Natural killer cell (primary cell): Measurements from ENCODE around the gene COL5A1. TPM values are rescaled to one million over a fixed set of nuclear protein-coding genes. Genes with fewer than 3 reads are reported as not detected.

Experiments
- ATAC-seq, 3 donors: fragments of 150-1000 bp in 2 of 3; fragments of 200-7000 bp in 1 of 3; cut with Tn5 transposase; 1 replicate in 1 of 3; 2 replicates in 2 of 3; pipeline ENCODE4 v1.10.0; 2021; ENCODE audit warnings: mild to moderate bottlenecking in 2 of 3, moderate library complexity in 2 of 3
- DNase-seq, 2 donors: peaks; one replicate each; pipeline versions ENCODE4 v3.0.0 to v3.0.0-alpha.2; 2013 to 2021; ENCODE audit warnings: mixed read lengths in 1 of 2
- H3K27ac ChIP-seq: one replicate; pipeline ENCODE4 v1.5.1; 2013; ENCODE audit warnings: mild to moderate bottlenecking, low read length
- H3K27me3 ChIP-seq: one replicate; pipeline ENCODE4 v1.6.1; 2013; ENCODE audit warnings: low read length; ENCODE audit not compliant: control insufficient read depth, insufficient read depth
- H3K36me3 ChIP-seq: one replicate; pipeline ENCODE4 v1.6.1; 2013; ENCODE audit warnings: low read length; ENCODE audit not compliant: control insufficient read depth, insufficient read depth
- H3K4me1 ChIP-seq: one replicate; pipeline ENCODE4 v1.6.1; 2013; ENCODE audit warnings: low read length; ENCODE audit not compliant: control insufficient read depth, insufficient read depth
- H3K4me3 ChIP-seq: one replicate; pipeline ENCODE4 v1.5.1; 2013; ENCODE audit warnings: low read length
- H3K9me3 ChIP-seq: one replicate; pipeline ENCODE4 v1.6.1; 2013; ENCODE audit warnings: low read length; ENCODE audit not compliant: control insufficient read depth, insufficient read depth
- H3K27ac Mint-ChIP-seq, 2 donors: one replicate each; pipeline ENCODE4 v1.8.0; 2022; ENCODE audit warnings: mild to moderate bottlenecking in 2 of 2, mixed read lengths in 2 of 2, moderate library complexity in 1 of 2
- H3K27me3 Mint-ChIP-seq, 2 donors: one replicate each; pipeline ENCODE4 v1.8.0; 2022; ENCODE audit warnings: low read depth in 2 of 2, mixed read lengths in 2 of 2
- H3K36me3 Mint-ChIP-seq: one replicate; pipeline ENCODE4 v1.8.0; 2022; ENCODE audit warnings: mixed read lengths
- H3K4me1 Mint-ChIP-seq, 2 donors: one replicate each; pipeline ENCODE4 v1.8.0; 2022; ENCODE audit warnings: mixed read lengths in 2 of 2
- H3K4me3 Mint-ChIP-seq: one replicate; pipeline ENCODE4 v1.8.0; 2022; ENCODE audit warnings: mild to moderate bottlenecking, moderate library complexity, mixed read lengths
- H3K9me3 Mint-ChIP-seq, 2 donors: one replicate each; pipeline ENCODE4 v1.8.0; 2022; ENCODE audit warnings: mixed read lengths in 2 of 2
- CTCF ChIP-seq: fragments of 200-600 bp; IDR thresholded peaks from one replicate; pipeline ENCODE4 v1.8.0; 2022; ENCODE audit warnings: antibody characterized with exemption
- WGBS: methylation state at CpG from one replicate; pipeline ENCODE4 v1.1.7; 2013; ENCODE audit warnings: missing lambda C conversion rate; ENCODE audit not compliant: insufficient coverage; 5-methylcytosine and 5-hydroxymethylcytosine counted together
- intact Hi-C: fragments of 100-400 bp; cut with micrococcal nuclease; formaldehyde crosslinking; loops from one replicate; pipeline ENCODE4 v1.14.2; 2022
- total RNA-seq, 4 donors: library from RNA; stranded (reverse); fragments of 120-200 nt in 1 of 4; gene quantifications; one replicate each; pipeline versions ENCODE4 v1.2.3 to v1.2.4, GENCODE V29; 2013 to 2022

Gene COL5A1
- total RNA-seq, 3 donors from 2014 or later (not counting 1 experiment from before 2014, with no cell fraction given): 0.11 to 0.28 (median 0.23) TPM

- no peak overlapping the region for H3K4me3 Mint-ChIP-seq
- WGBS: 89% methylated on average over 22 of the region's 22 CpGs
- intact Hi-C loops: no loop called here
- Histone ChIP-seq H3K9me3 (no peaks in the 10 kb centered on the region), H3K36me3 (no peaks in the 10 kb centered on the region), H3K4me3 (no peak overlapping the region), H3K27ac (no peak overlapping the region), H3K27me3 (peaks cover 3% of the 10 kb centered on the region), H3K4me1 (no peaks in the 10 kb centered on the region)
- ATAC-seq (no peak), DNase-seq (no peak)
- H3K27ac Mint-ChIP-seq: no peak overlapping the region
- no peak for TF ChIP-seq CTCF
- peaks cover 12 to 16% of the 10 kb centered on the region in 2 donors for H3K27me3 Mint-ChIP-seq
- no peaks in the 10 kb centered on the region for H3K36me3 Mint-ChIP-seq
- H3K4me1 Mint-ChIP-seq: no peaks in the 10 kb centered on the region
- no peaks in the 10 kb centered on the region for H3K9me3 Mint-ChIP-seq
Measured at GRCh38 chr9:134644725-134645606, 3.4 kb downstream of the COL5A1 start.

GRCh38 chr9:134645607-134646365 is 4.2 kb downstream of the COL5A1 start:
- no peaks in the 10 kb centered on the region for H3K9me3 Mint-ChIP-seq
- H3K4me1 Mint-ChIP-seq: no peaks in the 10 kb centered on the region
- WGBS: 87% methylated on average over 8 of the region's 9 CpGs
- no peak overlapping the region for H3K27ac ChIP-seq
- no peaks in the 10 kb centered on the region for H3K36me3 ChIP-seq
- H3K4me1 ChIP-seq: no peaks in the 10 kb centered on the region
- H3K4me3 ChIP-seq: no peak overlapping the region
- no peak for DNase-seq
- H3K9me3 ChIP-seq: no peaks in the 10 kb centered on the region
- no peak overlapping the region for H3K4me3 Mint-ChIP-seq
- no peak for ATAC-seq
- H3K27me3 ChIP-seq: peaks cover 3% of the 10 kb centered on the region
- peaks cover 11 to 12% of the 10 kb centered on the region in 2 donors for H3K27me3 Mint-ChIP-seq
- no peaks in the 10 kb centered on the region for H3K36me3 Mint-ChIP-seq
- no peak for TF ChIP-seq CTCF
- no peak overlapping the region for H3K27ac Mint-ChIP-seq
- intact Hi-C loops: no loop called here

DNA sequence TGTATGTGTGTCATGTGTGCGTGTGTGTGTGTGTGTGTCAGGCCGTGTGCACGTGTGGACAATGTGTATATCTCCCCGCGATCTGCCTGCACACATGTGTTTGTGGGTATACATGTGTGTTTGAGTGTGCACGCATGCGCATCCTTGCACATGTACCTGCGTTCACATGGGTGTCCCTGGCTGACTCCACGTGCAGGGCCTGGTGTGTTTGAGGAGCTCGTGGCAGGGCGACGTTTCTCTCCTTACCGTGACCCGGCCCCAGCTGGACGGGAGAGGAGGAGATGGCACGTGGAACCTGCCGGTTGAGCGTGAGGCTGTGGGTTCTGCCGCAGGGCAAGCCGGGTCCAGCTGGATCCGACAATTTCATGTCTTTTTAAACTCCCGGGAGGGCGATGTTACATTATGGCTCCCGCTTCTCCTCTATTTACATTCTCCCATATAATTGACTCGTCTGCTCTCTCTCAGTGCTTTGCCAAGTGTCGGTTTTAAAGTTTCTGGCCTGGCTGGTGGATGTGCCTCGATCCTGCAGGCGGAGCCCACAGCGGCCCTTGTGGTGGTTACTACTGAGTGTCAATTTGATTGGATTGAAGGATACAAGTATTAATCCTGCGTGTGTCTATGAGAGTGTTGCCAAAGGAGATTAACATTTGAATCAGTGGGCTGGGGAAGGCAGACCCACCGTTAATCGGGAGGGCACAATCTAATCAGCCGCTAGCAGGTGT is 5.9 kb downstream of the COL5A1 start:
- H3K4me3 Mint-ChIP-seq: no peak overlapping the region
- H3K27ac ChIP-seq: no peak overlapping the region
- no peaks in the 10 kb centered on the region for H3K4me1 ChIP-seq
- H3K27me3 Mint-ChIP-seq: peaks cover 10 to 12% of the 10 kb centered on the region in 2 donors
- H3K27me3 ChIP-seq: peaks cover 3% of the 10 kb centered on the region
- no peak for TF ChIP-seq CTCF
- no peak overlapping the region for H3K4me3 ChIP-seq
- no peaks in the 10 kb centered on the region for H3K9me3 ChIP-seq
- ATAC-seq (no peak), DNase-seq (no peak)
- H3K9me3 Mint-ChIP-seq: no peaks in the 10 kb centered on the region
- H3K36me3 Mint-ChIP-seq: no peaks in the 10 kb centered on the region
- WGBS: 93% methylated on average over 33 of the region's 33 CpGs
- intact Hi-C loops: no loop called here
- H3K36me3 ChIP-seq: no peaks in the 10 kb centered on the region
- H3K4me1 Mint-ChIP-seq: no peaks in the 10 kb centered on the region
- H3K27ac Mint-ChIP-seq: no peak overlapping the region
